LNCaP clone FGC (cell line): ENCODE measurements around the gene CYSLTR1.
"Not testable (repeated sequence)": the region's sequence is repeated elsewhere in the genome, so short reads cannot be mapped to it uniquely, and the experiment has no call there.

ENCODE experiments used
- DNase-seq: peaks from one replicate; pipeline ENCODE4 v3.0.0-alpha.2; 2011; ENCODE audit warnings: low read depth
- H3K4me3 ChIP-seq: 2 replicates; pipeline ENCODE4 v1.5.1; 2011; ENCODE audit warnings: mild to moderate bottlenecking, low read depth, low read length, control low read depth
- CTCF ChIP-seq: IDR thresholded peaks from 2 replicates; pipeline ENCODE4 v1.5.1; 2012; ENCODE audit warnings: mild to moderate bottlenecking; ENCODE audit not compliant: control insufficient read depth, insufficient read depth; ENCODE audit errors: extremely low read depth

CYSLTR1 gene

GRCh38 chrX:78237127-78237526, 90.3 kb downstream of the CYSLTR1 start:
- DNase-seq = no peak
- H3K4me3 ChIP-seq = no peak overlapping the region
- TF ChIP-seq CTCF = no peak

- not testable (repeated sequence) for DNase-seq, H3K4me3 ChIP-seq
These were observed 101.4 kb downstream of the CYSLTR1 start for GRCh38 chrX:78226047-78226446.
